GM13976 (cell line): ENCODE results near the gene PNLIP.

ENCODE experiments used
- DNase-seq: peaks from one replicate; pipeline ENCODE4 v3.0.0; 2012; ENCODE audit warnings: low spot score
- CTCF ChIP-seq: IDR thresholded peaks from 2 replicates; pipeline ENCODE4 v1.5.1; 2012; ENCODE audit warnings: borderline replicate concordance, mild to moderate bottlenecking; ENCODE audit not compliant: insufficient read depth; ENCODE audit errors: extremely low read depth, missing control alignments, control extremely low read depth
- in situ Hi-C: fragments of 300-500 bp; cut with MboI; formaldehyde crosslinking; loops from one replicate; pipeline ENCODE4 v1.12.0; 2022; ENCODE audit warnings: low sequenced_read_pairs, mixed read lengths, inconsistent platforms; ENCODE audit not compliant: unreplicated experiment

Gene PNLIP

GRCh38 chr10:116542007-116542677 lies 3.6 kb upstream of the PNLIP start:
- in situ Hi-C loops = no loop called here
- no peak for TF ChIP-seq CTCF
- DNase-seq = no peak

GRCh38 chr10:116545122-116545521 lies 609 bp upstream of the PNLIP start:
- in situ Hi-C loops = no loop called here
- TF ChIP-seq CTCF = no peak
- DNase-seq = no peak

GRCh38 chr10:116548301-116548700 lies 2.6 kb downstream of the PNLIP start:
- no peak for DNase-seq
- TF ChIP-seq CTCF = no peak
- in situ Hi-C loops = no loop called here

- no peak for TF ChIP-seq CTCF
- in situ Hi-C loops = no loop called here
- no peak for DNase-seq
Measured at GRCh38 chr10:116553378-116553980, 7.7 kb downstream of the PNLIP start.

GRCh38 chr10:116554628-116555027 lies 8.9 kb downstream of the PNLIP start:
- TF ChIP-seq CTCF = no peak
- no peak for DNase-seq
- in situ Hi-C loops = no loop called here

GRCh38 chr10:116555880-116556279 lies 10.1 kb downstream of the PNLIP start:
- in situ Hi-C loops = no loop called here
- no peak for TF ChIP-seq CTCF
- DNase-seq = no peak
